A549 (cell line): Measurements from ENCODE around the gene RASSF3. TPM values are rescaled to one million over a fixed set of nuclear protein-coding genes. Genes with fewer than 3 reads are reported as not detected.

Experiments
- ATAC-seq, 2 experiments: fragments of 200-7000 bp in 1 of 2; fragments of >200 bp in 1 of 2; cut with Nextera tagmentation in 1 of 2; cut with Tn5 transposase in 1 of 2; 3 replicates each; pipeline versions ENCODE4 v1.8.0 to v1.9.1; 2018 to 2020; ENCODE audit warnings: mild to moderate bottlenecking in 1 of 2, moderate library complexity in 1 of 2
- CTCF ChIA-PET: fragments of 300-600 bp; sonication (Branson Sonifier 250); formaldehyde crosslinking; extraction: SDS; loops from one replicate; lab custom pipeline; 2021; ENCODE audit warnings: antibody characterized with exemption, inconsistent platforms; lab: Yijun Ruan, JAX
- POLR2A ChIA-PET: fragments of 350-600 bp; formaldehyde crosslinking; extraction: SDS; loops from one replicate; lab custom pipeline; 2021; ENCODE audit warnings: antibody characterized with exemption, inconsistent platforms; lab: Yijun Ruan, JAX
- DNase-seq, 2 experiments: peaks; one replicate each; pipeline versions ENCODE4 v3.0.0 to v3.0.0-alpha.2; 2011 to 2016; ENCODE audit warnings: low read depth in 1 of 2, low spot score in 1 of 2
- FAIRE-seq: peaks from 2 replicates; lab custom pipeline; 2011; peaks lifted over from hg19 to GRCh38; lab: Jason Lieb, UNC
- H3K27ac ChIP-seq, 2 experiments: fragments of >200 bp; sonication (Bioruptor Twin); formaldehyde crosslinking; 3 replicates each; pipeline ENCODE4 v1.5.1; 2016 to 2017
- H3K4me1 ChIP-seq: fragments of >200 bp; sonication (Bioruptor Twin); formaldehyde crosslinking; 3 replicates; pipeline ENCODE4 v1.6.1; 2016
- H3K4me2 ChIP-seq: fragments of >200 bp; sonication (Bioruptor Twin); formaldehyde crosslinking; 3 replicates; pipeline ENCODE4 v1.6.1; 2016
- H3K4me3 ChIP-seq: fragments of >200 bp; sonication (Bioruptor Twin); formaldehyde crosslinking; 3 replicates; pipeline ENCODE4 v1.5.1; 2016
- H3K9me3 ChIP-seq: fragments of >200 bp; sonication (Bioruptor Twin); formaldehyde crosslinking; 3 replicates; pipeline ENCODE4 v1.6.1; 2016
- BHLHE40 ChIP-seq: IDR thresholded peaks from 2 replicates; pipeline ENCODE4 v1.6.1; 2012; ENCODE audit warnings: low read depth, low read length, inconsistent platforms
- CEBPB ChIP-seq, 2 experiments: fragments of >200 bp in 1 of 2; sonication (Bioruptor Twin) in 1 of 2; formaldehyde crosslinking in 1 of 2; IDR thresholded peaks; 2 replicates each; pipeline ENCODE4 v1.6.1; 2012 to 2016
- EHMT2 ChIP-seq: fragments of 200-600 bp; sonication (generic); IDR thresholded peaks from 2 replicates; pipeline ENCODE4 v1.6.1; 2016; ENCODE audit warnings: antibody characterized with exemption, low read depth, mild to moderate bottlenecking, moderate library complexity
- ESRRA ChIP-seq: fragments of 150-350 bp; IDR thresholded peaks from 2 replicates; pipeline ENCODE4 v1.6.1; 2014; ENCODE audit warnings: mild to moderate bottlenecking, low read length, borderline replicate concordance
- HDAC2 ChIP-seq: fragments of 200-600 bp; sonication (generic); IDR thresholded peaks from 2 replicates; pipeline ENCODE4 v1.6.1; 2016
- HEYL ChIP-seq: fragments of 250-450 bp; sonication (Bioruptor Pico); IDR thresholded peaks from 2 replicates; pipeline ENCODE4 v1.8.0; 2021; ENCODE audit warnings: mild to moderate bottlenecking, moderate library complexity
- HOXA7 ChIP-seq: fragments of 250-450 bp; sonication (Bioruptor Pico); IDR thresholded peaks from 2 replicates; pipeline ENCODE4 v1.5.0; 2020; ENCODE audit warnings: mild to moderate bottlenecking, moderate library complexity
- HOXB5 ChIP-seq: fragments of 250-450 bp; sonication (Bioruptor Pico); IDR thresholded peaks from 2 replicates; pipeline ENCODE4 v1.5.0; 2020; ENCODE audit warnings: mild to moderate bottlenecking, moderate library complexity
- JUN ChIP-seq, 2 experiments: fragments of >200 bp; sonication (Bioruptor Twin); formaldehyde crosslinking; IDR thresholded peaks; 2 replicates in 1 of 2; 3 replicates in 1 of 2; pipeline ENCODE4 v1.6.1; 2016 to 2017
- MAFK ChIP-seq: fragments of 450-650 bp; IDR thresholded peaks from 2 replicates; pipeline ENCODE4 v1.6.1; 2014; ENCODE audit not compliant: partially characterized antibody
- MYC ChIP-seq: IDR thresholded peaks from 2 replicates; pipeline ENCODE4 v1.6.1; 2012; ENCODE audit warnings: mild to moderate bottlenecking, inconsistent platforms, low read length, improper control_type of control experiment, borderline replicate concordance
- NPAS2 ChIP-seq: fragments of 250-450 bp; sonication (Bioruptor Pico); IDR thresholded peaks from 2 replicates; pipeline ENCODE4 v1.8.0; 2022; ENCODE audit warnings: mild to moderate bottlenecking, moderate library complexity, borderline replicate concordance
- NR3C1 ChIP-seq: fragments of >200 bp; sonication (Bioruptor Twin); formaldehyde crosslinking; IDR thresholded peaks from 3 replicates; pipeline ENCODE4 v1.6.1; 2017
- POLR2AphosphoS2 ChIP-seq: conservative IDR thresholded peaks from 2 replicates; pipeline ENCODE4 v1.6.1; 2012; ENCODE audit warnings: low read length, improper control_type of control experiment, inconsistent platforms
- RNF2 ChIP-seq: fragments of 200-600 bp; sonication (generic); IDR thresholded peaks from 2 replicates; pipeline ENCODE4 v1.6.1; 2016; ENCODE audit warnings: low read depth, mild to moderate bottlenecking, antibody characterized with exemption, moderate library complexity, borderline replicate concordance
- SMC3 ChIP-seq: fragments of >200 bp; sonication (Bioruptor Twin); formaldehyde crosslinking; IDR thresholded peaks from 3 replicates; pipeline ENCODE4 v1.6.1; 2018; ENCODE audit warnings: inconsistent platforms
- ZFP36 ChIP-seq: fragments of 450-650 bp; IDR thresholded peaks from 2 replicates; pipeline ENCODE4 v1.6.1; 2014; ENCODE audit warnings: borderline replicate concordance; ENCODE audit not compliant: partially characterized antibody
- ZSCAN20 ChIP-seq: fragments of 250-450 bp; sonication (Bioruptor Pico); IDR thresholded peaks from 2 replicates; pipeline ENCODE4 v1.8.0; 2022; ENCODE audit warnings: mild to moderate bottlenecking, moderate library complexity
- WGBS: methylation state at CpG from one replicate; pipeline ENCODE4 v1.1.6; 2017; ENCODE audit errors: missing lambda C conversion rate; 5-methylcytosine and 5-hydroxymethylcytosine counted together
- polyA plus RNA-seq, 4 experiments: library from polyadenylated mRNA; depleted of rRNA in 3 of 4; stranded (reverse); fragments of >200 nt; fragmentation: RNase III in 1 of 4; extraction: RNeasy Plus Mini Kit Qiagen cat#74134 plus additional on column Dnase treatment in 1 of 4; gene quantifications; 2 replicates in 3 of 4; 3 replicates in 1 of 4; pipeline ENCODE4 v1.2.3, GENCODE V29; 2011 to 2017
- TF ChIP-seq, protein P1 (sequence below): fragments of 150-350 bp; IDR thresholded peaks from 2 replicates; pipeline ENCODE4 v1.6.1; 2014; ENCODE audit warnings: low read depth, mild to moderate bottlenecking, low read length
- TF ChIP-seq, protein P2 (sequence below): IDR thresholded peaks from 2 replicates; pipeline ENCODE4 v1.6.1; 2012
- TF ChIP-seq, protein P3 (sequence below): IDR thresholded peaks from 2 replicates; pipeline ENCODE4 v1.6.1; 2012; ENCODE audit warnings: low read depth, borderline replicate concordance
- TF ChIP-seq, protein P4 (sequence below): fragments of 200-600 bp; sonication (generic); IDR thresholded peaks from 2 replicates; pipeline ENCODE4 v1.6.1; 2016; ENCODE audit warnings: antibody characterized with exemption, mild to moderate bottlenecking, moderate library complexity

The RASSF3 gene
- polyA plus RNA-seq, 2 of the 4 experiments (the other 2 are of a cell fraction): 19.7 to 35.4 TPM

DNA sequence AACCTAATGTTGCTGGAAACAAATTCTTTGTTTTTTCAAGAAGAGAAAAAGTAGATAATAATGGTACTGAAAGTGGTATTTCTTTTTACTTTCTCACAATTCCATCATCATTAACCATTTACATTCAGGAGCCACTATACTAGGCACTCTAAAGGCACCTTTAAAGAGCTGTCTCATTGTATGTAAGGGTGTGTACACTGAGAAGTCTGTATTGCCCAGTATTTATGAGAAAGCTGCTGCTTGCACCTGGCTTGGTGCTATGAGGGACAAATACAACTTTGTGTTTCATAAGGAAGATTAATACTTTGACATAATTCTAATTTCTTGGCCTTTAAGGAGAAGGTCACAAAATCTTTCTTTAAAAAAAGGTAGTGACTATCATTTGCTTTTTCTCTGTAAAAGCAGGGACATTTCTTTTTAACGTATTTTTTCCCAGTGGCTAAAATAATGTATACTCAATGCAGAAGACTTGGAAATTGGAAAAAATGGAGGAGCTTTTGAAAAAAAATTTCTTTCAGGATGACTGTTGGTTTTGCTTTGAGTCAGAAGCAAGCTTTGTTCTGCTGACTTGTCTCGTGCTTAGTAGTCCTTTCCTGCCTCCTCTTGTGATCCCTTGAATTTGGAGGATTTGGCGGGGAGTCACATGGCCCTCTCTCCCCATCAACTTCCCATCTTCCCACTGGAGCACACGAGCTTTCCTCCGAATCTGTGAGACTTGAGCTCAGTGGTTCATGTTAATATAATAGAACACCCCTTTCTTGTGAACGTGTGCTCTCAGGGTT lies 50.1 kb downstream of the RASSF3 start (continued):
- TF ChIP-seq, protein P1, sequence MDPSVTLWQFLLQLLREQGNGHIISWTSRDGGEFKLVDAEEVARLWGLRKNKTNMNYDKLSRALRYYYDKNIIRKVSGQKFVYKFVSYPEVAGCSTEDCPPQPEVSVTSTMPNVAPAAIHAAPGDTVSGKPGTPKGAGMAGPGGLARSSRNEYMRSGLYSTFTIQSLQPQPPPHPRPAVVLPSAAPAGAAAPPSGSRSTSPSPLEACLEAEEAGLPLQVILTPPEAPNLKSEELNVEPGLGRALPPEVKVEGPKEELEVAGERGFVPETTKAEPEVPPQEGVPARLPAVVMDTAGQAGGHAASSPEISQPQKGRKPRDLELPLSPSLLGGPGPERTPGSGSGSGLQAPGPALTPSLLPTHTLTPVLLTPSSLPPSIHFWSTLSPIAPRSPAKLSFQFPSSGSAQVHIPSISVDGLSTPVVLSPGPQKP: no peak

DNA sequence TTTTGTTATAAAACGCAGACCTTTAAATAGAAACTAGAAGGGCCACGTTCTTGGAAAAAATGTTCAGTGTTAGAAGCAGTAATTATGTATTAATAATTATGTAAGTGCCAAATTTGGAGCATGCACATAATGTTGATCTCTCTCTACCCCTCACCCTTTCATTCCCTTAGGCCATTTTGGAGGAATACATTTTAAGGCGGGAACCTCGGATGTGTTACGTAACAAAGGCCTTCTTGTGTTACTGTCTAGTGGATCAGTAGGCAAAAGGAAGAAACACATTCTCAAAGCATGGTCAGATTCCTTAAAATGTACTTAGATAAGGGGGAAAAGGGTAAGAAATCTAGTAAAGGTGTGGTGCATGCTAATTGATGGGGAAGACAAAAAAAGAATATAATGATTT lies 52.7 kb downstream of the RASSF3 start:
- FAIRE-seq (no peak), DNase-seq (no peak), ATAC-seq (no peak)
- CTCF ChIA-PET: interaction anchor here (1.1 to 1.4 kb wide), 2 partner anchors 8 to 114 kb away, joined by 3 read pairs; no protein-coding TSS in a partner anchor
- Histone ChIP-seq H3K4me1 (peaks cover 71% of the 10 kb centered on the region), H3K4me3 (no peak overlapping the region), H3K9me3 (no peaks in the 10 kb centered on the region), H3K27ac (no peak overlapping the region), H3K4me2 (peak overlapping the region; percentile 15; the same call in 1 of the 3 replicates)
- POLR2A ChIA-PET: no interaction called here
- TF ChIP-seq CEBPB (IDR thresholded peaks at IDR 0.05) (peak in 1 of 2 experiments; percentile 75; a peak in 2 of 4 replicates), NR3C1 (no peak)
- WGBS: 76% methylated on average over 5 of the region's 5 CpGs

DNA sequence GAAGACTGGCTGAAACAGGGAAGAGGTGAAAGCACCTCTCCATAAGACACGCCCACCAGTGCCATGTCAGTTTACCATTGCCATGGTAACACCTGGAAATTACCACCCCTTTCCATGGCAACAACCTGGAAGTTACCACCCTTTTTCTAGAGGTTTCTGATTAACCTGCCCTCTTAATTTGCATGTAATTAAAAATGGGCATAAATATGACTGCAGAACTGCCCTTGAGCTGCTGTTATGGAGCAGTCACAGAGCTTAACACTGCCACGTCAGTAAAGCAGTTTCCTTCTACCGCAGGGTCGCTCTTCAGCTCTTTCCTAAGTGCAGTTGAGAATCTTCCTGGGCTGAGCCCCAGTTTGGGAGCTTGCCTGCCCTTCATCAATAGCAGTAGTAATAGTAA lies 55.2 kb downstream of the RASSF3 start:
- Histone ChIP-seq H3K4me1 (peaks cover 76% of the 10 kb centered on the region), H3K4me2 (peak overlapping the region; percentile 36), H3K9me3 (no peaks in the 10 kb centered on the region), H3K27ac (peak overlapping the region in 1 of 2 experiments; percentile 18; a peak in 2 of 6 replicates), H3K4me3 (no peak overlapping the region)
- no peak for DNase-seq
- ChIA-PET POLR2A (no interaction called here), CTCF (interaction anchor here (1.2 to 1.9 kb wide), 2 partner anchors 12 to 57 kb away, joined by 3 to 6 read pairs; no protein-coding TSS in a partner anchor)
- no peak for TF ChIP-seq POLR2AphosphoS2
- no peak for TF ChIP-seq MAFK
- TF ChIP-seq, protein P2, sequence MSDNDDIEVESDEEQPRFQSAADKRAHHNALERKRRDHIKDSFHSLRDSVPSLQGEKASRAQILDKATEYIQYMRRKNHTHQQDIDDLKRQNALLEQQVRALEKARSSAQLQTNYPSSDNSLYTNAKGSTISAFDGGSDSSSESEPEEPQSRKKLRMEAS: no peak
- no peak for TF ChIP-seq RNF2
- no peak for TF ChIP-seq JUN (IDR thresholded peaks at IDR 0.05)
- no peak for TF ChIP-seq SMC3
- TF ChIP-seq HOXA7 (CRISPR knock-in tag): no peak
- TF ChIP-seq NPAS2: no peak
- no peak for TF ChIP-seq HOXB5 (CRISPR knock-in tag)
- FAIRE-seq: no peak
- no peak for ATAC-seq
- 82% methylated on average over 4 of the region's 4 CpGs for WGBS

DNA sequence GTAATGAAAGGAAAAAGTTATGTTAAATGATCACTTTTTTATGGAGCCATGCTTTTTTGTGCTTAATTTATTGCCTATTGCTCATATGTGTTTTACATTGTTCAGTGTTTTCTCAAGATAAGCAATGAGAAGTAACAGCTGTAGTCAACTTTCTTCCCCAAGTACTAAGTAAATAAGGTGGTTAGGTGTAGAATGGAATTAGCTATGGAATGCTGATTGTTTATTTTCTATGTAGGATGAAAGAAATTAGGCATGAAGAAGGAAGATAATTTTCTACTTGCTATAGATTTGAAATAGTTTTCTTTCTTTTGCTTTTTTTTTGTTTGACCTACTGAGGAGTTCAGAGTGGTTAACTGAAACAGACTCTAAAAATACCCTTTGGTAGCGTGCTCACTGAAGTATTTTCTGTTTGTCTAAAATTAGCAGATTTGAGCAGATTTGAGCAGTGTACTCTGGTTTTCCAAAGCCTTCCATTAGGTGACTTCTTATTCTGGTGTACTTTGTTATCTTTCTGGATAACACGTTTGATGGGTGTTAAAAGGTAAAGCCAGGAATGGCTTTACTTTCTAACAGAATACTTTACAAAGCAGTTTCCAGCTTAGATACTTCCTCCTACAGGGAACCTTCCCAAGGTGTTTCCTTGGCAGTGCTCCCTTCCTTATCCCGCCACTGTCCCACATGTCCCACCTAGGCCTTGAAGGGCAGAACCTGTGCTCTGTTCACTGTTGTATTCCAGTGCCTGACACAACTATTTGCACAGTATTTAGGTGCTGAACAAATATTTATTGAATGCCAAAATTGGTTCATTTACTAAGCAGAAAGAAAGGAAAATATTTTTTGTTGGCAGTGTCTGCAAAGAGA lies 56.0 kb downstream of the RASSF3 start:
- H3K9me3 ChIP-seq: no peaks in the 10 kb centered on the region
- CTCF ChIA-PET: interaction anchor here (1.2 to 1.9 kb wide), 3 partner anchors 11 to 57 kb away, joined by 3 to 6 read pairs (median 4); no protein-coding TSS in a partner anchor
- peaks cover 83% of the 10 kb centered on the region for H3K4me1 ChIP-seq
- H3K4me2 ChIP-seq: peak overlapping the region; percentile 36
- no peak overlapping the region for H3K4me3 ChIP-seq
- peak overlapping the region; percentile 28 to 36; a peak in 3 of 6 replicates for H3K27ac ChIP-seq
- no peak for DNase-seq
- no peak for ATAC-seq
- whole genome bisulfite sequencing: 56% methylated on average over 3 of the region's 3 CpGs
- POLR2A ChIA-PET: no interaction called here
- no peak for FAIRE-seq
- TF ChIP-seq JUN (IDR thresholded peaks at IDR 0.05): no peak
- no peak for TF ChIP-seq MYC
- TF ChIP-seq BHLHE40: no peak
- TF ChIP-seq, protein P3, sequence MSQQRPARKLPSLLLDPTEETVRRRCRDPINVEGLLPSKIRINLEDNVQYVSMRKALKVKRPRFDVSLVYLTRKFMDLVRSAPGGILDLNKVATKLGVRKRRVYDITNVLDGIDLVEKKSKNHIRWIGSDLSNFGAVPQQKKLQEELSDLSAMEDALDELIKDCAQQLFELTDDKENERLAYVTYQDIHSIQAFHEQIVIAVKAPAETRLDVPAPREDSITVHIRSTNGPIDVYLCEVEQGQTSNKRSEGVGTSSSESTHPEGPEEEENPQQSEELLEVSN: no peak
- TF ChIP-seq HEYL (CRISPR knock-in tag): no peak
- no peak for TF ChIP-seq ZSCAN20 (CRISPR knock-in tag)
- no peak for TF ChIP-seq HDAC2
- TF ChIP-seq, protein P1: no peak
- TF ChIP-seq EHMT2: no peak
- TF ChIP-seq ESRRA: no peak
- TF ChIP-seq, protein P4, sequence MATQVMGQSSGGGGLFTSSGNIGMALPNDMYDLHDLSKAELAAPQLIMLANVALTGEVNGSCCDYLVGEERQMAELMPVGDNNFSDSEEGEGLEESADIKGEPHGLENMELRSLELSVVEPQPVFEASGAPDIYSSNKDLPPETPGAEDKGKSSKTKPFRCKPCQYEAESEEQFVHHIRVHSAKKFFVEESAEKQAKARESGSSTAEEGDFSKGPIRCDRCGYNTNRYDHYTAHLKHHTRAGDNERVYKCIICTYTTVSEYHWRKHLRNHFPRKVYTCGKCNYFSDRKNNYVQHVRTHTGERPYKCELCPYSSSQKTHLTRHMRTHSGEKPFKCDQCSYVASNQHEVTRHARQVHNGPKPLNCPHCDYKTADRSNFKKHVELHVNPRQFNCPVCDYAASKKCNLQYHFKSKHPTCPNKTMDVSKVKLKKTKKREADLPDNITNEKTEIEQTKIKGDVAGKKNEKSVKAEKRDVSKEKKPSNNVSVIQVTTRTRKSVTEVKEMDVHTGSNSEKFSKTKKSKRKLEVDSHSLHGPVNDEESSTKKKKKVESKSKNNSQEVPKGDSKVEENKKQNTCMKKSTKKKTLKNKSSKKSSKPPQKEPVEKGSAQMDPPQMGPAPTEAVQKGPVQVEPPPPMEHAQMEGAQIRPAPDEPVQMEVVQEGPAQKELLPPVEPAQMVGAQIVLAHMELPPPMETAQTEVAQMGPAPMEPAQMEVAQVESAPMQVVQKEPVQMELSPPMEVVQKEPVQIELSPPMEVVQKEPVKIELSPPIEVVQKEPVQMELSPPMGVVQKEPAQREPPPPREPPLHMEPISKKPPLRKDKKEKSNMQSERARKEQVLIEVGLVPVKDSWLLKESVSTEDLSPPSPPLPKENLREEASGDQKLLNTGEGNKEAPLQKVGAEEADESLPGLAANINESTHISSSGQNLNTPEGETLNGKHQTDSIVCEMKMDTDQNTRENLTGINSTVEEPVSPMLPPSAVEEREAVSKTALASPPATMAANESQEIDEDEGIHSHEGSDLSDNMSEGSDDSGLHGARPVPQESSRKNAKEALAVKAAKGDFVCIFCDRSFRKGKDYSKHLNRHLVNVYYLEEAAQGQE: no peak
- no peak for TF ChIP-seq SMC3
- TF ChIP-seq ZFP36: no peak
